B cell (primary cell): ENCODE data around the gene PCBP3. TPM values are rescaled to one million over a fixed set of nuclear protein-coding genes. Genes with fewer than 3 reads are reported as not detected.

ENCODE experiments used
- ATAC-seq: fragments of 200-7000 bp; cut with Tn5 transposase; one replicate; pipeline ENCODE4 v1.10.0; 2021; ENCODE audit warnings: low read depth, mild to moderate bottlenecking, moderate number of reproducible peaks, moderate library complexity
- CTCF ChIA-PET: fragments of 350-600 bp; sonication (Branson Sonifier 250); formaldehyde crosslinking; loops from one replicate; lab custom pipeline; 2021; ENCODE audit warnings: antibody characterized with exemption, inconsistent platforms; lab: Charles Lee
- POLR2A ChIA-PET: fragments of 350-600 bp; sonication (Branson Sonifier 250); formaldehyde crosslinking; loops from one replicate; lab custom pipeline; 2021; ENCODE audit warnings: antibody characterized with exemption; lab: Charles Lee
- DNase-seq: peaks from one replicate; pipeline ENCODE4 v3.0.0; 2013
- H2AFZ ChIP-seq: 2 replicates; pipeline ENCODE4 v1.6.1; 2012; ENCODE audit warnings: mild to moderate bottlenecking, low read depth, low read length; ENCODE audit not compliant: insufficient read depth, poor library complexity, severe bottlenecking
- H3K27ac ChIP-seq, 2 donors: 1 replicate in 1 of 2; 2 replicates in 1 of 2; pipeline ENCODE4 v1.5.1; 2012 to 2013; ENCODE audit warnings: low read length in 2 of 2, mild to moderate bottlenecking in 2 of 2, moderate library complexity in 1 of 2
- H3K27me3 ChIP-seq, 4 experiments: fragments of 200-600 bp in 1 of 4; sonication (generic) in 1 of 4; replicated peaks in 1 of 4; 1 replicate in 2 of 4; 2 replicates in 2 of 4; pipeline versions ENCODE4 v1.6.1 to v1.7.0; 2013 to 2016; ENCODE audit warnings: low read length in 3 of 4, mild to moderate bottlenecking in 2 of 4, mixed read lengths in 1 of 4, moderate library complexity in 1 of 4; ENCODE audit not compliant: insufficient read depth in 4 of 4, control insufficient read depth in 3 of 4; ENCODE audit errors: control extremely low read depth in 1 of 4
- H3K36me3 ChIP-seq, 2 experiments: replicated peaks in 1 of 2; 1 replicate in 1 of 2; 2 replicates in 1 of 2; pipeline versions ENCODE4 v1.6.1 to v1.7.1; 2013; ENCODE audit warnings: low read length in 1 of 2; ENCODE audit not compliant: insufficient read depth in 2 of 2, control insufficient read depth in 1 of 2; ENCODE audit errors: control extremely low read depth in 1 of 2, extremely low read depth in 1 of 2
- H3K4me1 ChIP-seq, 2 donors: fragments of 200-600 bp in 1 of 2; sonication (generic) in 1 of 2; 1 replicate in 1 of 2; 2 replicates in 1 of 2; pipeline versions ENCODE4 v1.5.1 to v1.6.1; 2013 to 2017; ENCODE audit warnings: low read length in 2 of 2; ENCODE audit not compliant: control insufficient read depth in 2 of 2, insufficient read depth in 2 of 2
- H3K4me2 ChIP-seq: replicated peaks from 2 replicates; pipeline ENCODE3; 2012; ENCODE audit warnings: mild to moderate bottlenecking, low read depth, low read length; ENCODE audit not compliant: poor library complexity, severe bottlenecking
- H3K4me3 ChIP-seq, 5 experiments: fragments of 200-600 bp in 1 of 5; sonication (generic) in 1 of 5; 1 replicate in 3 of 5; 2 replicates in 2 of 5; pipeline versions ENCODE4 v1.5.1 to v1.7.0; 2011 to 2016; ENCODE audit warnings: low read length in 4 of 5, mild to moderate bottlenecking in 4 of 5, low read depth in 2 of 5, control low read depth in 1 of 5, moderate library complexity in 1 of 5; ENCODE audit not compliant: insufficient read depth in 1 of 5; ENCODE audit errors: control extremely low read depth in 1 of 5, extremely low read depth in 1 of 5
- H3K79me2 ChIP-seq: fragments of 200-600 bp; sonication (generic); one replicate; pipeline ENCODE4 v1.6.0; 2016; ENCODE audit warnings: low read length; ENCODE audit not compliant: control insufficient read depth, insufficient read depth
- H3K9ac ChIP-seq: fragments of 200-600 bp; sonication (generic); 2 replicates; pipeline ENCODE4 v1.6.1; 2017; ENCODE audit warnings: mild to moderate bottlenecking, low read length, moderate library complexity
- H3K9me3 ChIP-seq, 3 donors: one replicate each; pipeline versions ENCODE4 v1.6.1 to v1.7.1; 2013; ENCODE audit warnings: low read length in 2 of 3; ENCODE audit not compliant: control insufficient read depth in 2 of 3, insufficient read depth in 1 of 3; ENCODE audit errors: control extremely low read depth in 1 of 3
- H4K20me1 ChIP-seq: 2 replicates; pipeline ENCODE4 v1.6.0; 2012; ENCODE audit warnings: mild to moderate bottlenecking, low read length; ENCODE audit not compliant: insufficient read depth, control insufficient read depth, poor library complexity, severe bottlenecking
- H3K27ac Mint-ChIP-seq: one replicate; pipeline ENCODE4 v1.8.0; 2021; ENCODE audit warnings: mixed read lengths
- H3K27me3 Mint-ChIP-seq: one replicate; pipeline ENCODE4 v1.8.0; 2021; ENCODE audit warnings: mixed read lengths
- H3K4me1 Mint-ChIP-seq: one replicate; pipeline ENCODE4 v1.8.0; 2021; ENCODE audit warnings: mixed read lengths
- H3K4me3 Mint-ChIP-seq: one replicate; pipeline ENCODE4 v1.8.0; 2021; ENCODE audit warnings: mixed read lengths
- H3K9me3 Mint-ChIP-seq: one replicate; pipeline ENCODE4 v1.8.0; 2022; ENCODE audit warnings: mixed read lengths; ENCODE audit not compliant: insufficient read depth
- CTCF ChIP-seq: fragments of 200-600 bp; IDR thresholded peaks from one replicate; pipeline ENCODE4 v1.8.0; 2022; ENCODE audit warnings: antibody characterized with exemption, mild to moderate bottlenecking
- EZH2 ChIP-seq: IDR thresholded peaks from 2 replicates; pipeline ENCODE4 v1.6.1; 2012; ENCODE audit warnings: borderline replicate concordance, low read depth, mild to moderate bottlenecking, moderate library complexity, low read length; ENCODE audit not compliant: insufficient read depth, poor library complexity, severe bottlenecking
- WGBS: methylation state at CpG from one replicate; pipeline ENCODE4 v1.1.5; 2013; ENCODE audit warnings: missing lambda C conversion rate; ENCODE audit not compliant: insufficient coverage; 5-methylcytosine and 5-hydroxymethylcytosine counted together
- intact Hi-C: fragments of 100-400 bp; cut with micrococcal nuclease; formaldehyde crosslinking; loops from one replicate; pipeline ENCODE4 v1.10.0; 2022
- polyA plus RNA-seq: library from polyadenylated mRNA; depleted of rRNA; stranded (reverse); fragments of >200 nt; gene quantifications from 2 replicates; pipeline ENCODE4 v1.2.3, GENCODE V29; 2012
- total RNA-seq, 2 donors: library from RNA; stranded (reverse); fragments of 120-200 nt in 1 of 2; gene quantifications; 1 replicate in 1 of 2; 2 replicates in 1 of 2; pipeline versions ENCODE4 v1.2.3 to v1.2.4, GENCODE V29; 2013 to 2022

The PCBP3 gene
- total and polyA plus RNA-seq, 2 donors (not counting 1 experiment from before 2014, with no cell fraction given) = 0.45 to 2.7 TPM

- Mint-ChIP-seq H3K4me3 (no peak overlapping the region), H3K4me1 (no peaks in the 10 kb centered on the region), H3K9me3 (no peaks in the 10 kb centered on the region), H3K27ac (no peak overlapping the region), H3K27me3 (no peaks in the 10 kb centered on the region)
- Histone ChIP-seq H3K4me3 (no peak overlapping the region), H3K27me3 (no peaks in the 10 kb centered on the region), H2AFZ (no peak overlapping the region), H3K4me1 (no peaks in the 10 kb centered on the region), H4K20me1 (no peaks in the 10 kb centered on the region), H3K9me3 (peaks cover 0 to 49% (median 13%) of the 10 kb centered on the region in 3 donors), H3K9ac (no peak overlapping the region), H3K4me2 (no peak overlapping the region), H3K27ac (no peak overlapping the region), H3K79me2 (no peaks in the 10 kb centered on the region), H3K36me3 (no peaks in the 10 kb centered on the region)
- no peak for ATAC-seq
- 93% methylated on average over 17 of the region's 17 CpGs for WGBS
- TF ChIP-seq EZH2 (no peak), CTCF (no peak)
- ChIA-PET POLR2A (no interaction called here), CTCF (no interaction called here)
- intact Hi-C loops = no loop called here
- no peak for DNase-seq
These were observed 295.4 kb downstream of the PCBP3 start for GRCh38 chr21:45938811-45939520.

DNA sequence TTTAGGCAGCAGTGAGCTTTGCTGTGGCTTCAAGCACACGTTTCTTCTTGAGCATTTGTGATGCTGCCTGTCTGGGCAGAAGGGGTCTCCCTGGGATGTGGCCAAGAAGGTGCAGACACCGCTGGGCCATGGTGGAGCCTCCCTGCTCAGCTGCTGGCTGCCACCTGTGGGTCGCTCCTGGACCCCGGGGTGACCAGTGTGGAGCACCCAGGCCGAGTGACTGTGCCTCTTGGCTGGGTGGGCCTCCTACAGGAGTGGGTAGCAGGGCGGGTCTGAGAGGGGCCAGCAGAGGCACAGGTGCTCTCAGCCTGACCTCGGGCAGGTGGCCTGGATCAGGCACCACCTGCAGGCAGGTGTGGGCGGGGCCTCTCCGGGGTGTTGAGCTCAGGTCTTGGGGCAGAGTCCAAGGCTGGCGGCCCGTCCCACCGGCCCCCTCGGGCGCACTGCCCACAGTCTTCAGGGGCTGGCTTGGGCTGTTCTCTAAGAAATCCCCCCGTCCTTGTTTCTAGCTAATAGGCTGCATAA is 296.1 kb downstream of the PCBP3 start:
- Histone ChIP-seq H3K4me1 (no peaks in the 10 kb centered on the region), H3K9me3 (peaks cover 0 to 43% (median 13%) of the 10 kb centered on the region in 3 donors), H2AFZ (no peak overlapping the region), H3K27ac (no peak overlapping the region), H3K79me2 (no peaks in the 10 kb centered on the region), H4K20me1 (no peaks in the 10 kb centered on the region), H3K4me3 (no peak overlapping the region), H3K4me2 (no peak overlapping the region), H3K36me3 (no peaks in the 10 kb centered on the region), H3K9ac (no peak overlapping the region), H3K27me3 (no peaks in the 10 kb centered on the region)
- ATAC-seq (no peak), DNase-seq (no peak)
- POLR2A ChIA-PET = no interaction called here
- no peak overlapping the region for H3K27ac Mint-ChIP-seq
- intact Hi-C loops = no loop called here
- no peak for TF ChIP-seq EZH2
- TF ChIP-seq CTCF = no peak
- CTCF ChIA-PET = no interaction called here
- H3K9me3 Mint-ChIP-seq = no peaks in the 10 kb centered on the region
- 94% methylated on average over 15 of the region's 15 CpGs for WGBS
- H3K27me3 Mint-ChIP-seq = no peaks in the 10 kb centered on the region
- no peaks in the 10 kb centered on the region for H3K4me1 Mint-ChIP-seq
- no peak overlapping the region for H3K4me3 Mint-ChIP-seq
